Osteoblast (primary cell): ENCODE data around the gene SESN1. TPM values are rescaled to one million over a fixed set of nuclear protein-coding genes. Genes with fewer than 3 reads are reported as not detected.
A peak's percentile ranks its signal among the peaks of the same experiment; 100 is the strongest.

Experiments
- DNase-seq: peaks from one replicate; pipeline ENCODE4 v3.0.0; 2011; ENCODE audit warnings: low spot score, mixed read lengths; ENCODE audit not compliant: insufficient read length; ENCODE audit errors: missing footprints
- H2AFZ ChIP-seq: 2 replicates; pipeline ENCODE4 v1.6.0; 2011; ENCODE audit warnings: mild to moderate bottlenecking, low read length
- H3K27ac ChIP-seq: 2 replicates; pipeline ENCODE4 v1.5.1; 2011; ENCODE audit warnings: mild to moderate bottlenecking, low read depth, low read length, moderate library complexity
- H3K27me3 ChIP-seq: 2 replicates; pipeline ENCODE4 v1.6.0; 2012; ENCODE audit warnings: mild to moderate bottlenecking, control low read depth, inconsistent platforms, low read length, moderate library complexity; ENCODE audit not compliant: insufficient read depth
- H3K36me3 ChIP-seq: 2 replicates; pipeline ENCODE4 v1.5.1; 2011; ENCODE audit warnings: mild to moderate bottlenecking, low read length, control low read depth, moderate library complexity; ENCODE audit not compliant: insufficient read depth
- H3K4me1 ChIP-seq: 2 replicates; pipeline ENCODE4 v1.5.1; 2011; ENCODE audit warnings: mild to moderate bottlenecking, low read length, control low read depth, moderate library complexity; ENCODE audit not compliant: insufficient read depth
- H3K4me2 ChIP-seq: 2 replicates; pipeline ENCODE4 v1.6.0; 2011; ENCODE audit warnings: mild to moderate bottlenecking, low read length; ENCODE audit not compliant: insufficient read depth
- H3K4me3 ChIP-seq: fragments of 200-600 bp; sonication (generic); 3 replicates; pipeline ENCODE4 v1.5.1; 2012; ENCODE audit warnings: mild to moderate bottlenecking, low read length, inconsistent platforms; ENCODE audit not compliant: insufficient read depth
- H3K79me2 ChIP-seq: 2 replicates; pipeline ENCODE4 v1.6.0; 2012; ENCODE audit warnings: mild to moderate bottlenecking, low read length, control low read depth, inconsistent platforms; ENCODE audit not compliant: insufficient read depth
- H3K9me3 ChIP-seq: 2 replicates; pipeline ENCODE4 v1.5.1; 2011; ENCODE audit warnings: low read depth, low read length, control low read depth
- H4K20me1 ChIP-seq: 2 replicates; pipeline ENCODE4 v1.6.0; 2012; ENCODE audit warnings: mild to moderate bottlenecking, low read length, control low read depth; ENCODE audit not compliant: insufficient read depth
- total RNA-seq: library from RNA; depleted of rRNA; stranded (reverse); fragments of >200 nt; gene quantifications from 2 replicates; pipeline ENCODE4 v1.2.3, GENCODE V29; 2012
- TF ChIP-seq, protein P1 (sequence below): IDR thresholded peaks from 2 replicates; pipeline ENCODE4 v1.5.1; 2011; ENCODE audit warnings: mild to moderate bottlenecking, low read depth, low read length, moderate library complexity; ENCODE audit errors: extremely low read depth

SESN1 gene
- total RNA-seq, 1 donor: 26.1 TPM

DNA sequence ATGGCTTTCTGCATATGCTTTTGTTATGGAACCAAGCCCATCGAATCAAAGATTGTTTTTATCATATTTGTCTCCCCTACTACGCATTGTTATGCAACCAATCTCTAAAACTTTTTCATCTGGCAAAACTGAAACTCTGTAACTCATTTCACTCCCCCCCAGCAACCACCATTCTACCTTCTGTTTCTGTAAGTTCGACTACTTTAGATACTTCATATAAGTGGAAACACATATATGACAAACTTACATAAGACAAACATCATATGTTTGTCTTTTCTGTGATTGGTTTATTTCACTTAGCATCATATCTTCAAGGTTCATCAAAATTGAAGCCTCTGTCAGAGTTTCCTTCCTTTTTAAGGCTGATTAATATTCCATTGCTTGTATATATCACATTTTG, 35.4 kb upstream of the SESN1 start:
- H3K27me3 ChIP-seq: no peaks in the 10 kb centered on the region
- TF ChIP-seq, protein P1, sequence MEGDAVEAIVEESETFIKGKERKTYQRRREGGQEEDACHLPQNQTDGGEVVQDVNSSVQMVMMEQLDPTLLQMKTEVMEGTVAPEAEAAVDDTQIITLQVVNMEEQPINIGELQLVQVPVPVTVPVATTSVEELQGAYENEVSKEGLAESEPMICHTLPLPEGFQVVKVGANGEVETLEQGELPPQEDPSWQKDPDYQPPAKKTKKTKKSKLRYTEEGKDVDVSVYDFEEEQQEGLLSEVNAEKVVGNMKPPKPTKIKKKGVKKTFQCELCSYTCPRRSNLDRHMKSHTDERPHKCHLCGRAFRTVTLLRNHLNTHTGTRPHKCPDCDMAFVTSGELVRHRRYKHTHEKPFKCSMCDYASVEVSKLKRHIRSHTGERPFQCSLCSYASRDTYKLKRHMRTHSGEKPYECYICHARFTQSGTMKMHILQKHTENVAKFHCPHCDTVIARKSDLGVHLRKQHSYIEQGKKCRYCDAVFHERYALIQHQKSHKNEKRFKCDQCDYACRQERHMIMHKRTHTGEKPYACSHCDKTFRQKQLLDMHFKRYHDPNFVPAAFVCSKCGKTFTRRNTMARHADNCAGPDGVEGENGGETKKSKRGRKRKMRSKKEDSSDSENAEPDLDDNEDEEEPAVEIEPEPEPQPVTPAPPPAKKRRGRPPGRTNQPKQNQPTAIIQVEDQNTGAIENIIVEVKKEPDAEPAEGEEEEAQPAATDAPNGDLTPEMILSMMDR: no peak
- peaks cover 5% of the 10 kb centered on the region for H3K79me2 ChIP-seq
- no peak overlapping the region for H3K4me3 ChIP-seq
- no peak overlapping the region for H2AFZ ChIP-seq
- no peaks in the 10 kb centered on the region for H3K9me3 ChIP-seq
- no peaks in the 10 kb centered on the region for H3K4me1 ChIP-seq
- H3K36me3 ChIP-seq: no peaks in the 10 kb centered on the region
- no peaks in the 10 kb centered on the region for H4K20me1 ChIP-seq
- DNase-seq: no peak
- H3K27ac ChIP-seq: no peak overlapping the region
- no peak overlapping the region for H3K4me2 ChIP-seq

DNA sequence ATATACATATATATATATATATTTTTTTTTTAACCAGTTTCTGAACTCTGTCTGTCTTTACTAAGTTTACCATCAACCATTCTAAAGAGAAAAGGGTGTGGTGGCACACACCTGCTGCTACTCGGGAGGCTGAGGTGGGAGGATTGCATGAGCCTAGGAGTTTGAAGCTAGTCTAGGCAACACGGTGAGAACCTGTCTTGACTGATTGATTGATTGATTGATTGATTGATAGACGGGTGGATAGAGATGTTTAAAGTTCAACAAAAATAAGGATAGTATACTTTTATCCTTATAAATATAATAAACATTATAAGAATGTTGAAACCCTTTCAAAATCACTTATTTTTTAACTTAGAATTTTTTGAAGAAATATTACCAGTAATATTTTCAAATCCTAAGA, 30.9 kb upstream of the SESN1 start:
- H2AFZ ChIP-seq: no peak overlapping the region
- no peak overlapping the region for H3K4me3 ChIP-seq
- H3K4me1 ChIP-seq: peaks cover 11% of the 10 kb centered on the region
- H4K20me1 ChIP-seq: no peaks in the 10 kb centered on the region
- no peak for DNase-seq
- H3K36me3 ChIP-seq: no peaks in the 10 kb centered on the region
- H3K27me3 ChIP-seq: no peaks in the 10 kb centered on the region
- H3K79me2 ChIP-seq: peaks cover 28% of the 10 kb centered on the region
- H3K4me2 ChIP-seq: no peak overlapping the region
- TF ChIP-seq, protein P1: no peak
- H3K27ac ChIP-seq: no peak overlapping the region
- no peaks in the 10 kb centered on the region for H3K9me3 ChIP-seq

DNA sequence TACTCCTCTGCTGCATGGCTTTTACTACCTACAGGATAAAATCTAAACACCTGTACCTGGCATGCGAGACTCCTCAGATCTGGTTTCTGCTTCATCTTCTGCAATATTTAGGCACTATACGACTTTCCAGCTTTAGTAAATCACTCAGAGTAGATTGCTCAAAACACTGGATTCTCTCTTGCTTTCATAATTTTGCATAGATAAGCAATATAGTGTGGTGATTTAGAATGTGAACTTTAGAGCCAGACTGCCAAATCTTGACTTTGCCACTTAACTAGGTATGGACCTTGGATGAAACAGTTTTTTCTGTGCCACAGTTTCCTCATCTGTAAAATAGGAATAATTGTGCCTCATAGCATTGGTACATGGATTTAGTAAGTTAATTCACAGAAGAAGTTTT, 29.6 kb upstream of the SESN1 start:
- Histone ChIP-seq H4K20me1 (no peaks in the 10 kb centered on the region), H3K4me2 (no peak overlapping the region), H3K9me3 (no peaks in the 10 kb centered on the region), H3K4me3 (no peak overlapping the region), H3K4me1 (peaks cover 18% of the 10 kb centered on the region), H3K27me3 (no peaks in the 10 kb centered on the region), H3K36me3 (no peaks in the 10 kb centered on the region), H2AFZ (no peak overlapping the region), H3K27ac (no peak overlapping the region), H3K79me2 (peaks cover 36% of the 10 kb centered on the region)
- DNase-seq: no peak
- TF ChIP-seq, protein P1: no peak

DNA sequence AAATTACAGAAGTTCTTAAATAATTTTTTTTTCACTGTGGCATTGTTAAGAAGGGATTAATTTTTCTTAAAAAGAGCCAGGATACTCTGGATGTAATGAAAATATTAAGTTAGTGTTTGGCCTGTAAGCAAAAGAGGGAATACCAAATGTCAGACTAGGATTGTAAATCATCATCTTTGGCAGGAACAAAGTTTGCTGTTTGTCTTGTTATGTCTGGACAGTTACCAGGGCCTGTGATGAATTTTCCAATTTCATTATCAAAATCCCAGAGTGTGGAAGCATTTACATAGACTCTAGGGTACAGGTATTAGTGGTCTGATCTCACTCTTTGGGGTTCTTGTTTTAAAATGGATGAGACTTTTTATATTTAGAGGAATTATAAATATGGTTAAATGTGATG, 26.8 kb upstream of the SESN1 start:
- peaks cover 23% of the 10 kb centered on the region for H3K4me1 ChIP-seq
- DNase-seq: peak; percentile 22
- no peaks in the 10 kb centered on the region for H4K20me1 ChIP-seq
- H3K27ac ChIP-seq: peak overlapping the region; percentile 13
- TF ChIP-seq, protein P1: no peak
- H3K79me2 ChIP-seq: peaks cover 48% of the 10 kb centered on the region
- H3K27me3 ChIP-seq: no peaks in the 10 kb centered on the region
- peak overlapping the region; percentile 68 for H3K4me2 ChIP-seq
- no peak overlapping the region for H3K4me3 ChIP-seq
- no peaks in the 10 kb centered on the region for H3K9me3 ChIP-seq
- no peaks in the 10 kb centered on the region for H3K36me3 ChIP-seq
- H2AFZ ChIP-seq: no peak overlapping the region
